Stimulated activated CD4-positive, alpha-beta T cell treated with anti-CD3 and anti-CD28 coated beads, TNF-alpha, amount 100 ng/mL, for 1 hour (primary cell): Measurements from ENCODE around the gene NLRC3.
A peak's percentile ranks its signal among the peaks of the same experiment; 100 is the strongest.

Experiments used
- DNase-seq, 3 donors: peaks; one replicate each; pipeline ENCODE4 v3.0.0-alpha.2; 2020; ENCODE audit warnings: low read depth in 3 of 3, low spot score in 1 of 3

Gene NLRC3

GRCh38 chr16:3548859-3549258, 28.3 kb downstream of the NLRC3 start:
- DNase-seq = no peak

DNA sequence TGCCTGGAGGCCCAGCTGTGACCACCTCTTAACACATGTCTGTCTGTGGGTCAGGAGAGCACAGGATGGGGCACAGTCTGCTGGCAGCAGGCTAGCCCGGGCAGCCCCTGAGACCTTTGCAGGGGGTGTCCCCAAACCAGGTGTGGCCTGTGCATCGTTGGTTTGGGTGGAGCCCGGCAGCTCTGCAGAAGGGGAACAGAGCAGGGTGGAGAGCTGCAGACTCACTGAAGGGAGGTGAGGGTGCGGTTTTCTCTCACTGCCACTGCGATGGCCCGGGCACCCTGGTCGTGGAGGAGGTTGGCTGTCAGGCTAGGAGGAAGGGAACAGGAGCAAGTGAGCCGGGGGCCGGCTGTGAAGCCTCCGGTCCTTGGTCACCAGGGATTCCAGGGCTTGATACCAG, 28.8 kb downstream of the NLRC3 start:
- no peak for DNase-seq

DNA sequence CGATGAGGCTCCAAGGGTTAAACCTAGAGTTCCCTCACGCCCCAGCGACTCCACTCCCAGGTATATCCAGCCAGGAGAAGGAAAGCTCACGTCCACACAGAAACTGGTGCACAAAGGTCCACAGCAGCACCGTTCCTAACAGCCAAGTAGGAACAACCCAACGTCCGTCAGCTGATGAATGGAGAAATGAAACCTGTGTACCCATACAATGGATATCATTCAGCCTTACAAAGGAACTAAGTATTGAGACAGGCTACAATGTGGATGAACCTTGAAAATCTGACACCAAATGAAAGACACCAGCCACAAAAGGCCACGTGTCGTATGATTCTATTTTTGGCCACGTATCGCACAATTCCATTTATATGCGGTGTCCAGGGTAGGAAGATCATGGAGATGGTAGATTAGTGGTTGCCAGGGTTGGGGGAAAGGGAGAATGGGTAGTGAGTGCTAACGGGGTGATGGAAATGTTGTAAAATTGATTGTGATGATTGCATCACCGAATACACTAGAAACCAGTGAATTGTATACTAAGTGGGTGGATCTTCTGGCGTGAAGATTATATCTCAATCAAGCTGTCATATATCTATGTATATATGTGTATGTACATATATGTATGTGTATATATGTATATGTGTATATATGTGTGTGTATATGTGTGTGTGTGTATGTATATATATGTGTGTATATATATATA, 30.1 kb downstream of the NLRC3 start:
- DNase-seq = no peak

DNA sequence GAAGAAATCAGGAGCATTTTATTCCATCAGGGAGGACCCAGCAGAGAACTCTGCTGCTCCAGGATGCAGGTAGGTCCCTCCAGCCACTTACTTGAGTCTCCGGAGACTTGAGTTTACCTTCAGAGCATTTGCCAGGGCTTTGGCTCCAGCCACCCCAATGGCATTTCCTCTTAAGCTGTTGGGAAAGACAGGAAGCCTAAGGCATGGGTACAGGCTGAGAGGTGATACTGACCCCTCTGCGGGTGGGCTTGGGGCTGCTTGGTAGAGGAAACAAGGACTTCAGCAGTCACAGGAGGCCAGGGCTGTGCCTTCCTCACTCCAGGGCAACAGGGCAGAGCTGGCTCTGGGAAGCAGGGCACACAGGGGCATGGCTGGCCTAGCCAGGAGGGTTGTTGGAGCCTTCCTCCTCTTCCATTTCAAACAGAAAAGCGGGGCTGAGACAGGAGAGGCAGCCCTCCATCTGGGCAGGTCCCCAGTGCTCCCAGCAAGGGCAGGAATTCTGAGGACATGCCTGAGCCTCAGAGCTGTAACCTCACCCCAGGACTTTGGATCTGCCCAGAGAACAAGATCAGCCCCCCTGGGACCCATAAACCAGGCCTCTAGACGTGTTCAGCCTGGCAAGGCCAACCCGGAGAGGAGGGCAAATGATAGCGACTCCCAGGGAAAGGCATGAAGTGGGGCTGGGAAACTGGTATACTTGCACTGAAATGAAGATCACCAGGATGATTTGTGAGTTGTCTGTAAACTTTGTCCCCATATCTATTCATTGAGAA, 34.4 kb downstream of the NLRC3 start:
- DNase-seq = no peak

- no peak for DNase-seq
Measured at GRCh38 chr16:3541527-3542155, 35.6 kb downstream of the NLRC3 start.

DNA sequence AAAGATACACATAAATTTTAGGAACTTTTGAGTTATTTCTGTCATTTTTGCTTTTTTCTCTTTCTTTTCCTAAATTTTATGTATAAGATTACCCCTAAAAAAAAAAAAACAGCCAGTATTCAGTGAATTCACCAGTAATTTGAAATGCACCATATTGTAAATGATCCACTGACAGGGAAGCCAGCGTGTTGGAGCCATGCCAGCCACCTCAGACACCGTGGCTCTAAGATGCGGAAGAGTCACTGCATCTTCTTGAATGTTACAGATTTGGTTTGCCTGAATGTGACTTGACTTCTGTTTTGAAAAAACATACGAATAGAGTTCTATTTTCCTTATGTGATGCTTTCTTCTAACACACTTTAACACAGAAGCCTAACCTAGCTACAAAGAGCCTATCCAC, 39.0 kb downstream of the NLRC3 start:
- DNase-seq = no peak

- DNase-seq = no peak
Measured at GRCh38 chr16:3536851-3537250, 40.4 kb downstream of the NLRC3 start.

DNA sequence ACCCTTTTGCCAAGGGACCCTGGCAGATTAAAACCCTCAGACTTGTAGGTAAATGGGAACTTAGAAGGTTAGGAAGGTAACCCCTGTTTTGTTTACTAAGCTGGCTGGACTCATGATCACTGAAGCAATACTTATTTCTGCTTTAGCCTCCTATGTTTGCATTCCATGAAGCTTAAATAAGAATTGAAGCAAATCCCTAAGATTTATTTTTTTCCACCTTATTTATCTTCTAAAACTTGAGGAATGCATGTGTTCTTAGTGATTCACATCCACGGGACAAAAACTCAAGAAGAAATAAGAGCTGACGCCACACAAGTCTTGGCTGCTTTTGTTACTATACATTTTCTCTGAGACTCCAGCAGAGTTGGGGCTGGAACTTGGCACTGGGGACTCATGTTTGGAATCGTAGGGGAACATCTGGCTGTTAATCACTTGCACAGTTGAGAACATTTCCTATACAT, 40.9 kb downstream of the NLRC3 start:
- no peak for DNase-seq

DNA sequence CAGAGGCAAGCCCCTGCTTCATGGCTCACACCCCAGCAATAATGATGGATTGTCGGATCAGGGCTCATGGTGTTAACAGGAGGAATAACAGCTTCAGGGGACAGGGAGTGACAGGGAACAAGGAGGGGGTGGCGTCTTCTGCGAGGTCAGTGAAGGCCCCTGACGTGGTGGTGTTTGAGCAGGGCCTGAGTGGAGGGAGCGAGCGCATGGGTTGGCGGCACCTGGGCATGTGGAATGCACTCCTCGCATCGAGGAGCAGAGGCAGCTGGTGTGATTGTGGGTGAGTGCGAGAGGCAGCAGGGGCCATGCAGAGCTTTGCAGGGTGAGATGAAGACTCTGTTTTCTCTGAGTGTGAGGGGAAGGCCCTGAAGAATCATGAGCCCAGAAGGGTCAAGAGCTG, 43.1 kb downstream of the NLRC3 start:
- DNase-seq = no peak

GRCh38 chr16:3532741-3533140, 44.5 kb downstream of the NLRC3 start:
- no peak for DNase-seq

DNA sequence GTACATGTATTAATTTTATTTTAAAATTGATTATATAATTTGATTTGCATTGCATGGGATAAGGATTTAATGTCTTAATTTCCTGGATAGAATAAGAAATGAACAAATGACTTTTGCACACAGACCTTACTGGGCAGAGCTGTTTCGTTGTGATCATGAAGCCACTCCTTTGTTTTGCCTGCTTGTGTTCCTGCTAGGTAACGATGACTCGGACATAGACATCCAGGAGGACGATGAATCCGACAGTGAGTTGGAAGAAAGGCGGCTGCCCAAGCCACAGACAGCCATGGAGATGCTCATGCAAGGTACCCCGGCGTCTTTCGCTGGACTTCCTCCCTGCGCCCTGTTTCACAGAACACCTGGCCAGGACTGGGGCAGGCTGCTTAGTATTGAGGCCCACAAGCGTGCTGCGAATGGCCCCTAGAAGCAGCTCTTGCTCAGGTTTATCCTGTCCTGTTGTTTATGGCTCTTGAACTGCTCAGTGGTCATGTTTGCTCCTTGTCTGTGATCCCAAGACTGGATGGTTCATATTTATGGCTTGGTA, 46.8 kb downstream of the NLRC3 start:
- no peak for DNase-seq

DNA sequence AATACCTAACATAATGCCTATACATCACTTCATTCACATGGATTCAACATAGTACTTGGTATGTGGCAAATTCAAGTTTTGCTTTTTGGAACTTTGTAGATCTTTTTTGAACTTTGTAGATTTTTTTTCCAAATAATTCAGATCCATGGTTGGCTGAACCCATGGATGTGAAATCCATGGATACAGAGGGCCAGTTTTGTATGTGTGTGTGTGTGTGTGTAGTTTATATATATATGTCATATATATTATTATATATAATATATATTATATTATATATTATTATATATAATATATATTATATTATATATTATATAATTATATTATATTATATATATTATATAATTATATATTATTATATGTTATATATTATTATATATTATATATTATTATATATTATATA, 48.0 kb downstream of the NLRC3 start:
- DNase-seq = no peak

DNA sequence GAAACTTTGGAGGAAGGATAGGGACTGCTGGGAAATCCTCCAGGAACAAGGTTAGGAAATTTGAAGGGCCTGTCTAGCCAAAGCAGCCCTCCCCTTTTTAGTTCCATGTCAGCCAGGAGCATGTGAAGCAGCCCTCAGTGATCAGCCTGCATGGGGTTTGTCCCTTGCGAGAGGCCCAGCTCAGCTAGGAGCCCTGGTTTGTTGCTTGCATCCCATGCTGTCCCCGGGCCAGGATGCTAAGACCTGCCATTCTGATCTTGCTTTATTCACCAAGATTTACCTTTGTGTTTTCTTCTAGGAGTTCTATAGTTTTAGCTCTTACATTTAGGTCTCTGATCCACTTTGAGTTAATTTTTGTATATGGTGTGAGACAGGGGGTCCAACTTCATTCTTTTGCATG, 48.8 kb downstream of the NLRC3 start:
- no peak for DNase-seq

DNA sequence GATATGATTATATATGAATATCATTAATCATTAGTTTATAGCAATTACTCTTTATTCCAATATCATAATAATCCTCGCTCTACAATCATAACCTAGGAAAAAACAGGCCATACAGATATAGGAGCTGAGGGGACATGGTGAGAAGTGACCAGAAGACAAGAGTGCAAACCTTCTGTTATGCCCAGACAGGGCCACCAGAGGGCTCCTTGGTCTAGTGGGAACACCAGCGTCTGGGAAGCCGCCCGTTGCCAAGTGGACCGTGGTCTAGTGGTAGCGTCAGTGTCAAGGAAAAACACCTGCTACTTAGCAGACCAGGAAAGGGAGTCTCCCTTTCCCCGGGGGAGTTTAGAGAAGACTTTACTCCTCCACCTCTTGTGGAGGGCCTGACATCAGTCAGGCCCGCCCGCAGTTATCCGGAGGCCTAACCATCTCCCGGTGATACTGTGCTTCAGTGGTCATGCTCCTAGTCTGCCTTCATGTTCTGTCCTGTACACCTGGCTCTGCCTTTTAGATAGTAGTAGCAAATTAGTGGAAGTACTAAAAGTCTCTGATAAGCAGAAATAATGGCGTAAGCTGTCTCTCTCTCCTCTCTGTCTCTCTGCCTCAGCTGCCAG, 49.9 kb downstream of the NLRC3 start:
- DNase-seq = peak in 1 of 3 donors; percentile 32

DNA sequence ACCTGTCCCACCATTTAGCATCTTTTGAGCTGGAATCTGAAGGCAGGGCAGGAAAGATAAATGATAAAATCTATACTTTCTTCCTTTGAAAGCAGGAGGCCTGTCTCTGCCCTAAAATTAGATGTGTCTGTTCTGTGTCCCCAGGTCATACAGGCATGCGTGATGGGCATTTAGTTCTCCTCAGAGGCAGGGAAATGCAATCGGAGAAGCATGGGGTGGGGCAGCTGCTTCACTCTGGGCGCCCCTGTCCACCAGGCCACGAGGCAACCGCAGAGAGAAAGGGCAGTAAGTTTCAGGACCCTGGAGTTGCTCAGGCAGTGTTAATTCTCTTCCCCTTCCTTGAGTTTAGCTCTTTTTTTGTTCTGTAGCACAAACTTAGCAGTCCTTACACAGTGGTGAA, 51.3 kb downstream of the NLRC3 start:
- DNase-seq = no peak

- DNase-seq = no peak
Measured at GRCh38 chr16:3523281-3523680, 53.9 kb downstream of the NLRC3 start.

- no peak for DNase-seq
Measured at GRCh38 chr16:3520841-3521240, 56.4 kb downstream of the NLRC3 start.

DNA sequence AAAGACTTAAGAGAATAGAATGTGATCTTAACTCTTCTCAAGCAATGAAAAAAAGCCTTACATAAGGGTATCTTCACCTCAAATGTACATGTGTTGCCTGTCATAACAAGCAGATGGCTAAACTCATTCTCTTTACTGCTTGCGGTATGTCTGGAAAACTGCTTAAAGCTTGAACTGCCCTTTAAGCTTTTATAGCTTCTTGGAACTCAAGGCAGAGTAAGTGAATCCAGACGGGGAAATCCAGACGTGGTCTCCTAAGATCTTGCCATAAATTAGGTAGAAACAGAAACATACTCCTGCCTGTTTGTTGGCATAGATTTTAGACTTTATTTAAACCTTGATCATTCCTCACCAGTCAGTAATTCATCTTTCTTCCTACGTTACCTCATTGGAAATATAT, 56.8 kb downstream of the NLRC3 start:
- no peak for DNase-seq

- DNase-seq = no peak
Measured at GRCh38 chr16:3519581-3519980, 57.6 kb downstream of the NLRC3 start.

- no peak for DNase-seq
Measured at GRCh38 chr16:3518986-3519348, 58.2 kb downstream of the NLRC3 start.

GRCh38 chr16:3518292-3518985, 58.8 kb downstream of the NLRC3 start:
- DNase-seq = no peak
